ENCODE data around the gene TAL1.

TAL1 gene

GRCh38 chr1:47181955-47182675 lies 49.9 kb downstream of the TAL1 start:
- Histone ChIP-seq H3K4ac (ENCODE audit: low read depth, low read length) (no peak overlapping the region), H3K4me2 (ENCODE audit: low read length) (no peak overlapping the region), H3K9me3 (ENCODE audit: insufficient read depth, low read depth, low read length) (peaks cover 5% of the 10 kb centered on the region), H2BK12ac (ENCODE audit: low read length) (no peak overlapping the region), H3K23ac (ENCODE audit: low read length) (no peak overlapping the region), H2BK5ac (ENCODE audit: low read depth, low read length, poor library complexity) (no peak overlapping the region), H3K9ac (ENCODE audit: low read length) (no peak overlapping the region), H3K4me1 (ENCODE audit: control insufficient read depth in 1 of 2, insufficient read depth in 2 of 2, low read length in 2 of 2) (peaks cover 0 to 3% of the 10 kb centered on the region in 2 experiments), H3K27ac (ENCODE audit: low read depth, low read length) (no peak overlapping the region), H2AFZ (ENCODE audit: insufficient read depth, low read length, poor library complexity) (no peak overlapping the region), H4K91ac (ENCODE audit: low read depth, low read length) (no peak overlapping the region), H3K36me3 (ENCODE audit: control insufficient read depth in 1 of 2, insufficient read depth in 2 of 2, low read length in 2 of 2) (no peaks in the 10 kb centered on the region), H2AK5ac (ENCODE audit: low read length) (no peak overlapping the region), H3K14ac (ENCODE audit: low read length) (no peak overlapping the region), H4K8ac (ENCODE audit: low read depth, low read length) (no peak overlapping the region), H3K79me2 (ENCODE audit: control insufficient read depth, insufficient read depth, low read length, poor library complexity) (no peaks in the 10 kb centered on the region), H4K12ac (ENCODE audit: low read depth, low read length) (no peak overlapping the region), H3K79me1 (ENCODE audit: low read length) (no peaks in the 10 kb centered on the region), H3K4me3 (ENCODE audit: low read depth, low read length) (no peak overlapping the region), H3K18ac (ENCODE audit: low read length) (no peak overlapping the region), H3K27me3 (ENCODE audit: insufficient read depth, low read length) (no peaks in the 10 kb centered on the region), H2BK120ac (ENCODE audit: insufficient read depth, low read length, poor library complexity) (no peak overlapping the region)
- no CpG with 5 or more reads among the region's 7 CpGs for WGBS (ENCODE audit: extremely low coverage, insufficient coverage, insufficient read length)
- no peak for DNase-seq

- H3K4ac ChIP-seq (ENCODE audit: low read depth, low read length) = no peak overlapping the region
- no peak overlapping the region for H4K91ac ChIP-seq (ENCODE audit: low read depth, low read length)
- H2BK5ac ChIP-seq (ENCODE audit: low read depth, low read length, poor library complexity) = no peak overlapping the region
- H3K14ac ChIP-seq (ENCODE audit: low read length) = no peak overlapping the region
- no peak overlapping the region for H2AK5ac ChIP-seq (ENCODE audit: low read length)
- no CpG with 5 or more reads among the region's 18 CpGs for WGBS (ENCODE audit: extremely low coverage, insufficient coverage, insufficient read length)
- no peaks in the 10 kb centered on the region for H3K79me1 ChIP-seq (ENCODE audit: low read length)
- H2BK12ac ChIP-seq (ENCODE audit: low read length) = no peak overlapping the region
- H4K8ac ChIP-seq (ENCODE audit: low read depth, low read length) = no peak overlapping the region
- no peak overlapping the region for H3K27ac ChIP-seq (ENCODE audit: low read depth, low read length)
- no peak overlapping the region for H3K23ac ChIP-seq (ENCODE audit: low read length)
- H2BK120ac ChIP-seq (ENCODE audit: insufficient read depth, low read length, poor library complexity) = no peak overlapping the region
- no peaks in the 10 kb centered on the region for H3K79me2 ChIP-seq (ENCODE audit: control insufficient read depth, insufficient read depth, low read length, poor library complexity)
- DNase-seq = no peak
- no peak overlapping the region for H3K18ac ChIP-seq (ENCODE audit: low read length)
- peaks cover 3% of the 10 kb centered on the region for H3K9me3 ChIP-seq (ENCODE audit: insufficient read depth, low read depth, low read length)
- H3K4me3 ChIP-seq (ENCODE audit: low read depth, low read length) = no peak overlapping the region
- no peak overlapping the region for H3K9ac ChIP-seq (ENCODE audit: low read length)
- H3K36me3 ChIP-seq (ENCODE audit: control insufficient read depth in 1 of 2, insufficient read depth in 2 of 2, low read length in 2 of 2) = no peaks in the 10 kb centered on the region
- H4K12ac ChIP-seq (ENCODE audit: low read depth, low read length) = no peak overlapping the region
- peaks cover 0 to 3% of the 10 kb centered on the region in 2 experiments for H3K4me1 ChIP-seq (ENCODE audit: control insufficient read depth in 1 of 2, insufficient read depth in 2 of 2, low read length in 2 of 2)
- H3K4me2 ChIP-seq (ENCODE audit: low read length) = no peak overlapping the region
- no peak overlapping the region for H2AFZ ChIP-seq (ENCODE audit: insufficient read depth, low read length, poor library complexity)
- H3K27me3 ChIP-seq (ENCODE audit: insufficient read depth, low read length) = no peaks in the 10 kb centered on the region
These were observed 50.7 kb downstream of the TAL1 start for GRCh38 chr1:47181095-47181954.

DNA sequence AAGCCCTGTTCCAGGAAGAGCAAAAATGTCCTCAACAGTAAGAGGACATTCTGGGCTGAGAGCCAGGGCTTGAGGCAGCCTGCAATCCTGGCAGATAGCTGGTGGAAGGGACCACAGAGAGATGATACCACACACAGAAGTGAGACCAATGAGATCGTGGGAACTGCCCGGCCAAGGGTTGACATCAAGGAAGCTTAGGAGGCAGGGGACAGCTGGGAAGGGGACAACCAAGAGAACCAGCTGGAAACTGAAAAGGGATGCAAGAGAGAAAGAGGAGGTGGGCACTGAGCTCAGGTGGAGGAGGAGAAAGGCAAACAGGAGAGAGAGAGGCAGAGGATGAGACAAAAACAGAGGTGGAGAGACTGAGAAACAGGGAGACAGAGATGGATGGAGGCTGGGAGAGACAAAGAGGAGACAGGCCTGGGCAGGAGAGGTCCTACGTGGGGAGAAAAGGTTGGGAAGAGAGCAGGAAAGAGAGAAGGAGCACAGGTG lies 51.4 kb downstream of the TAL1 start:
- no peak overlapping the region for H4K8ac ChIP-seq (ENCODE audit: low read depth, low read length)
- no peak overlapping the region for H3K14ac ChIP-seq (ENCODE audit: low read length)
- no peaks in the 10 kb centered on the region for H3K36me3 ChIP-seq (ENCODE audit: control insufficient read depth in 1 of 2, insufficient read depth in 2 of 2, low read length in 2 of 2)
- DNase-seq = no peak
- H3K9ac ChIP-seq (ENCODE audit: low read length) = no peak overlapping the region
- no peaks in the 10 kb centered on the region for H3K79me1 ChIP-seq (ENCODE audit: low read length)
- WGBS (ENCODE audit: extremely low coverage, insufficient coverage, insufficient read length) = no CpG with 5 or more reads among the region's 3 CpGs
- no peak overlapping the region for H3K4me2 ChIP-seq (ENCODE audit: low read length)
- no peak overlapping the region for H3K27ac ChIP-seq (ENCODE audit: low read depth, low read length)
- peaks cover 0 to 3% of the 10 kb centered on the region in 2 experiments for H3K4me1 ChIP-seq (ENCODE audit: control insufficient read depth in 1 of 2, insufficient read depth in 2 of 2, low read length in 2 of 2)
- H3K79me2 ChIP-seq (ENCODE audit: control insufficient read depth, insufficient read depth, low read length, poor library complexity) = no peaks in the 10 kb centered on the region
- H3K27me3 ChIP-seq (ENCODE audit: insufficient read depth, low read length) = no peaks in the 10 kb centered on the region
- H3K23ac ChIP-seq (ENCODE audit: low read length) = no peak overlapping the region
- H2AFZ ChIP-seq (ENCODE audit: insufficient read depth, low read length, poor library complexity) = no peak overlapping the region
- no peak overlapping the region for H3K4ac ChIP-seq (ENCODE audit: low read depth, low read length)
- no peak overlapping the region for H2AK5ac ChIP-seq (ENCODE audit: low read length)
- H2BK120ac ChIP-seq (ENCODE audit: insufficient read depth, low read length, poor library complexity) = no peak overlapping the region
- no peak overlapping the region for H4K12ac ChIP-seq (ENCODE audit: low read depth, low read length)
- peaks cover 3% of the 10 kb centered on the region for H3K9me3 ChIP-seq (ENCODE audit: insufficient read depth, low read depth, low read length)
- no peak overlapping the region for H2BK5ac ChIP-seq (ENCODE audit: low read depth, low read length, poor library complexity)
- no peak overlapping the region for H3K4me3 ChIP-seq (ENCODE audit: low read depth, low read length)
- no peak overlapping the region for H4K91ac ChIP-seq (ENCODE audit: low read depth, low read length)
- H2BK12ac ChIP-seq (ENCODE audit: low read length) = no peak overlapping the region
- no peak overlapping the region for H3K18ac ChIP-seq (ENCODE audit: low read length)

DNA sequence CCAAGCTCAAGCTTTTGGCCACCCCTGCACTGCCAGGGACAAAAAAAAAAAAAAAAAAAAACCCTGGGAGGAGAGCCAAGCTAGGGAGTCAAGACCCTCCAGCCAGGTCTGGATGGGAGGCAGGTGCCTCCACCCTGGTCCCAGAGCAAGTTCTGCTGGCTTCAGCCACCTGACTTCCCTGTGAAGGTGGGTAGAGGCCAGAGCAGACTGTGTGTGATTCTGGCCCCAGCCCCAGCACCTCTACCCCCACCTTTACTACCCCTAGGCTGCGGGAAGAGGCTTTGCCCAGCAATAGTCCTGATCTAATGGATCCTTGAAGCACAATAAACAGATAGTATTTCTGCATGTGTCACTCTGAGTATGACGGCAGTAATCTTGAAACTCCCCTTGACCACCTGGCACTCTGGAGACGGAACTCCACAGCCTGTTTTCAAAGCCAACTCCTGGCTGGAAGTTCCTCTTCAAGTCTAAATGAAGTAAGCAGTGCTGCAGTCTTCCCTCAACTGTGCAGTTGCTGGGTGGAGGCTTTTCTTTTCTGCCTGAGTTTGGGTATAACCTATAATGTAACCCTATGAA lies 51.9 kb downstream of the TAL1 start:
- Histone ChIP-seq H3K4me1 (ENCODE audit: control insufficient read depth in 1 of 2, insufficient read depth in 2 of 2, low read length in 2 of 2) (peaks cover 0 to 3% of the 10 kb centered on the region in 2 experiments), H3K79me2 (ENCODE audit: control insufficient read depth, insufficient read depth, low read length, poor library complexity) (no peaks in the 10 kb centered on the region), H4K91ac (ENCODE audit: low read depth, low read length) (no peak overlapping the region), H4K12ac (ENCODE audit: low read depth, low read length) (no peak overlapping the region), H4K8ac (ENCODE audit: low read depth, low read length) (no peak overlapping the region), H3K4me3 (ENCODE audit: low read depth, low read length) (no peak overlapping the region), H2AK5ac (ENCODE audit: low read length) (no peak overlapping the region), H3K4ac (ENCODE audit: low read depth, low read length) (no peak overlapping the region), H3K79me1 (ENCODE audit: low read length) (no peaks in the 10 kb centered on the region), H2AFZ (ENCODE audit: insufficient read depth, low read length, poor library complexity) (no peak overlapping the region), H3K23ac (ENCODE audit: low read length) (no peak overlapping the region), H3K9me3 (ENCODE audit: insufficient read depth, low read depth, low read length) (peaks cover 3% of the 10 kb centered on the region), H3K27me3 (ENCODE audit: insufficient read depth, low read length) (no peaks in the 10 kb centered on the region), H3K9ac (ENCODE audit: low read length) (no peak overlapping the region), H2BK120ac (ENCODE audit: insufficient read depth, low read length, poor library complexity) (no peak overlapping the region), H3K18ac (ENCODE audit: low read length) (no peak overlapping the region), H3K4me2 (ENCODE audit: low read length) (no peak overlapping the region), H3K27ac (ENCODE audit: low read depth, low read length) (no peak overlapping the region), H3K14ac (ENCODE audit: low read length) (no peak overlapping the region), H3K36me3 (ENCODE audit: control insufficient read depth in 1 of 2, insufficient read depth in 2 of 2, low read length in 2 of 2) (no peaks in the 10 kb centered on the region), H2BK12ac (ENCODE audit: low read length) (no peak overlapping the region), H2BK5ac (ENCODE audit: low read depth, low read length, poor library complexity) (no peak overlapping the region)
- WGBS (ENCODE audit: extremely low coverage, insufficient coverage, insufficient read length) = no CpG with 5 or more reads among the region's 3 CpGs
- no peak for DNase-seq
